CD14-positive monocyte (primary cell): ENCODE results near the gene PADI2. TPM values are rescaled to one million over a fixed set of nuclear protein-coding genes. Genes with fewer than 3 reads are reported as not detected.

ENCODE experiments used
- DNase-seq, 3 donors: peaks; one replicate each; pipeline ENCODE4 v3.0.0-alpha.2; 2011 to 2022
- H2AFZ ChIP-seq: 2 replicates; pipeline ENCODE4 v1.6.0; 2012; ENCODE audit warnings: mild to moderate bottlenecking, low read depth, low read length, inconsistent platforms; ENCODE audit not compliant: insufficient read depth, poor library complexity, severe bottlenecking
- H3K27ac ChIP-seq, 2 donors: 1 replicate in 1 of 2; 2 replicates in 1 of 2; pipeline ENCODE4 v1.5.1; 2012 to 2013; ENCODE audit warnings: low read length in 2 of 2, control low read depth in 1 of 2, inconsistent platforms in 1 of 2, low read depth in 1 of 2, mild to moderate bottlenecking in 1 of 2
- H3K27me3 ChIP-seq, 2 donors: one replicate each; pipeline versions ENCODE4 v1.6.0 to v1.6.1; 2011 to 2013; ENCODE audit warnings: low read length in 2 of 2; ENCODE audit not compliant: control insufficient read depth in 2 of 2, insufficient read depth in 2 of 2
- H3K36me3 ChIP-seq, 2 donors: replicated peaks in 1 of 2; 1 replicate in 1 of 2; 2 replicates in 1 of 2; pipeline versions ENCODE4 v1.5.1 to v1.6.1; 2012 to 2013; ENCODE audit warnings: low read length in 2 of 2, control low read depth in 1 of 2, inconsistent platforms in 1 of 2, mild to moderate bottlenecking in 1 of 2; ENCODE audit not compliant: insufficient read depth in 2 of 2, control insufficient read depth in 1 of 2
- H3K4me1 ChIP-seq, 2 donors: 1 replicate in 1 of 2; 2 replicates in 1 of 2; pipeline versions ENCODE4 v1.5.1 to v1.6.1; 2012 to 2013; ENCODE audit warnings: low read length in 2 of 2, control low read depth in 1 of 2, inconsistent platforms in 1 of 2, mild to moderate bottlenecking in 1 of 2, moderate library complexity in 1 of 2; ENCODE audit not compliant: insufficient read depth in 2 of 2, control insufficient read depth in 1 of 2
- H3K4me2 ChIP-seq: replicated peaks from 2 replicates; pipeline ENCODE3; 2012; ENCODE audit warnings: low read length, moderate library complexity, mild to moderate bottlenecking; ENCODE audit not compliant: poor library complexity, severe bottlenecking; ENCODE audit errors: extremely low read depth
- H3K4me3 ChIP-seq, 3 experiments: fragments of 200-600 bp in 1 of 3; sonication (generic) in 1 of 3; replicated peaks in 1 of 3; 1 replicate in 2 of 3; 2 replicates in 1 of 3; pipeline ENCODE4 v1.5.1; 2011 to 2013; ENCODE audit warnings: low read length in 3 of 3, mild to moderate bottlenecking in 3 of 3, control low read depth in 2 of 3, low read depth in 2 of 3, inconsistent platforms in 1 of 3, moderate library complexity in 1 of 3
- H3K79me2 ChIP-seq: 2 replicates; pipeline ENCODE4 v1.6.0; 2012; ENCODE audit warnings: mild to moderate bottlenecking, control low read depth, inconsistent platforms, low read length, moderate library complexity; ENCODE audit not compliant: insufficient read depth
- H3K9ac ChIP-seq: 2 replicates; pipeline ENCODE4 v1.6.0; 2017; ENCODE audit warnings: low read length, mild to moderate bottlenecking; ENCODE audit not compliant: insufficient read depth, poor library complexity, severe bottlenecking
- H3K9me3 ChIP-seq, 2 donors: replicated peaks in 1 of 2; 1 replicate in 1 of 2; 2 replicates in 1 of 2; pipeline versions ENCODE4 v1.5.1 to v1.6.1; 2012 to 2013; ENCODE audit warnings: low read length in 2 of 2, control low read depth in 1 of 2; ENCODE audit not compliant: control insufficient read depth in 1 of 2, insufficient read depth in 1 of 2
- H4K20me1 ChIP-seq: 2 replicates; pipeline ENCODE4 v1.6.0; 2012; ENCODE audit warnings: mild to moderate bottlenecking, low read length, control low read depth, moderate library complexity; ENCODE audit not compliant: insufficient read depth
- H3K27ac Mint-ChIP-seq, 7 donors: one replicate each; pipeline ENCODE4 v1.8.0; 2020; ENCODE audit warnings: mild to moderate bottlenecking in 7 of 7, mixed read lengths in 7 of 7, moderate library complexity in 6 of 7, inconsistent platforms in 2 of 7
- H3K27me3 Mint-ChIP-seq, 3 donors: one replicate each; pipeline ENCODE4 v1.8.0; 2021 to 2022; ENCODE audit warnings: low read depth in 3 of 3, mild to moderate bottlenecking in 3 of 3, mixed read lengths in 3 of 3, moderate library complexity in 3 of 3, inconsistent platforms in 1 of 3
- H3K36me3 Mint-ChIP-seq, 2 donors: one replicate each; pipeline ENCODE4 v1.8.0; 2020; ENCODE audit warnings: mixed read lengths in 2 of 2, inconsistent platforms in 1 of 2, mild to moderate bottlenecking in 1 of 2
- H3K4me1 Mint-ChIP-seq: one replicate; pipeline ENCODE4 v1.8.0; 2020; ENCODE audit warnings: mild to moderate bottlenecking, mixed read lengths
- H3K4me3 Mint-ChIP-seq, 2 donors: one replicate each; pipeline ENCODE4 v1.8.0; 2020; ENCODE audit warnings: mild to moderate bottlenecking in 2 of 2, mixed read lengths in 2 of 2, moderate library complexity in 1 of 2
- H3K9me3 Mint-ChIP-seq, 7 donors: one replicate each; pipeline ENCODE4 v1.8.0; 2020 to 2022; ENCODE audit warnings: mixed read lengths in 7 of 7, mild to moderate bottlenecking in 6 of 7, moderate library complexity in 6 of 7, inconsistent platforms in 2 of 7
- CTCF ChIP-seq: fragments of 200-600 bp; IDR thresholded peaks from one replicate; pipeline ENCODE4 v1.8.0; 2022; ENCODE audit warnings: antibody characterized with exemption, mild to moderate bottlenecking
- WGBS: methylation state at CpG from one replicate; pipeline ENCODE4 v1.1.5; 2013; ENCODE audit warnings: missing lambda C conversion rate; ENCODE audit not compliant: insufficient coverage; 5-methylcytosine and 5-hydroxymethylcytosine counted together
- intact Hi-C, 2 donors: fragments of 100-400 bp; cut with micrococcal nuclease; formaldehyde crosslinking; loops; one replicate each; pipeline versions ENCODE4 v1.15.0 to v1.15.1; 2023
- polyA plus RNA-seq, 3 donors: library from polyadenylated mRNA; depleted of rRNA in 1 of 3; unstranded in 2 of 3; stranded (reverse) in 1 of 3; fragments of 300-500 nt in 2 of 3; fragments of >200 nt in 1 of 3; fragmentation: Illumina TruSeq in 2 of 3; gene quantifications; 1 replicate in 2 of 3; 2 replicates in 1 of 3; pipeline ENCODE4 v1.2.3, GENCODE V29; 2012 to 2021

Gene PADI2
- polyA plus RNA-seq, 3 donors = 18.6 to 61.7 (median 32.6) TPM

GRCh38 chr1:17039522-17039921, 79.7 kb downstream of the PADI2 start:
- no peak overlapping the region for H3K9ac ChIP-seq
- Mint-ChIP-seq H3K4me1 (peaks cover 2% of the 10 kb centered on the region), H3K9me3 (peaks cover 0 to 3% (median 0%) of the 10 kb centered on the region in 7 donors), H3K36me3 (peaks cover 60 to 82% of the 10 kb centered on the region in 2 donors), H3K4me3 (no peak overlapping the region), H3K27ac (no peak overlapping the region), H3K27me3 (no peaks in the 10 kb centered on the region)
- no peak for DNase-seq
- intact Hi-C loops = no loop called here
- H3K27me3 ChIP-seq = no peaks in the 10 kb centered on the region
- H3K4me2 ChIP-seq = no peak overlapping the region
- H3K27ac ChIP-seq = no peak overlapping the region
- no peaks in the 10 kb centered on the region for H3K9me3 ChIP-seq
- no peak overlapping the region for H2AFZ ChIP-seq
- no peak overlapping the region for H3K4me3 ChIP-seq
- H4K20me1 ChIP-seq = peaks cover 65% of the 10 kb centered on the region
- H3K79me2 ChIP-seq = peaks cover 59% of the 10 kb centered on the region
- WGBS = no CpG with 5 or more reads among the region's 2 CpGs
- peaks cover 74 to 93% of the 10 kb centered on the region in 2 donors for H3K36me3 ChIP-seq
- H3K4me1 ChIP-seq = no peaks in the 10 kb centered on the region
- TF ChIP-seq CTCF = no peak

- peaks cover 67 to 86% of the 10 kb centered on the region in 2 donors for H3K36me3 Mint-ChIP-seq
- peak overlapping the region in 1 of 7 donors; percentile 31 for H3K27ac Mint-ChIP-seq
- TF ChIP-seq CTCF = no peak
Measured at GRCh38 chr1:17033481-17033880, 85.8 kb downstream of the PADI2 start.

More at GRCh38 chr1:17033481-17033880, 85.8 kb downstream of the PADI2 start:
- peaks cover 37% of the 10 kb centered on the region for H3K79me2 ChIP-seq
- no peaks in the 10 kb centered on the region for H3K27me3 ChIP-seq
- no peaks in the 10 kb centered on the region for H3K27me3 Mint-ChIP-seq
- H4K20me1 ChIP-seq = peaks cover 77% of the 10 kb centered on the region
- intact Hi-C loops = no loop called here
- H3K4me3 ChIP-seq = no peak overlapping the region
- DNase-seq = no peak
- peaks cover 83 to 95% of the 10 kb centered on the region in 2 donors for H3K36me3 ChIP-seq
- no peak overlapping the region for H3K4me2 ChIP-seq
- no peak overlapping the region for H3K9ac ChIP-seq
- no peaks in the 10 kb centered on the region for H3K9me3 ChIP-seq
- peaks cover 0 to 2% (median 0%) of the 10 kb centered on the region in 7 donors for H3K9me3 Mint-ChIP-seq
- H3K27ac ChIP-seq = no peak overlapping the region
- H3K4me3 Mint-ChIP-seq = no peak overlapping the region
- H3K4me1 Mint-ChIP-seq = peaks cover 5% of the 10 kb centered on the region
- H2AFZ ChIP-seq = no peak overlapping the region
- WGBS = 94% methylated on average over 3 of the region's 4 CpGs
- H3K4me1 ChIP-seq = no peaks in the 10 kb centered on the region
